GM18526 (cell line): ENCODE measurements around the gene RAB43.

Experiments
- POLR2A ChIP-seq: IDR thresholded peaks from 3 replicates; pipeline ENCODE4 v1.6.1; 2011; ENCODE audit not compliant: insufficient read length; ENCODE audit errors: extremely low read depth

The RAB43 gene

GRCh38 chr3:129121792-129122411 is at the start of gene RAB43:
Gene RAB43 (minus strand): TSS chr3:129121804. CDS start chr3:129121489, 315 bp downstream.
- no peak for TF ChIP-seq POLR2A

GRCh38 chr3:129166579-129167332 is 45.2 kb upstream of the RAB43 start:
- no peak for TF ChIP-seq POLR2A

DNA sequence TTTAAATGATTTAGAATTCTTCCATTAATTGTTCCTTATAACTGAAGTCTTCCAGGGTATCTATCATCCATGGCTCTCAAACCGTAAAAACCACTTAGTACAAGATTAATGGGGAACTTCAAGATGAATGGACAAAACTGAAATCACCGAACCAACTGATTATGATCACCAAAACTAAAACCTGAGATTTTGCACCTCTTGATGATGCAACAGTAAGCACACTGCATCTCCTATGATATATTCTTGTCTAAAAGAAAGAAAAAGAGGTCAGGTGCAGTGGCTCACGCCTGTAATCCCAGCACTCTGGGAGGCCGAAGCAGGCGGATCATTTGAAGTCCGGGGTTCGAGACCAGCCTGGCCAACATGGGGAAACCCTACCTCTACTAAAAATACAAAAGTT is 42.9 kb upstream of the RAB43 start:
- TF ChIP-seq POLR2A = no peak

GRCh38 chr3:129162729-129163579 is 41.4 kb upstream of the RAB43 start:
- no peak for TF ChIP-seq POLR2A

DNA sequence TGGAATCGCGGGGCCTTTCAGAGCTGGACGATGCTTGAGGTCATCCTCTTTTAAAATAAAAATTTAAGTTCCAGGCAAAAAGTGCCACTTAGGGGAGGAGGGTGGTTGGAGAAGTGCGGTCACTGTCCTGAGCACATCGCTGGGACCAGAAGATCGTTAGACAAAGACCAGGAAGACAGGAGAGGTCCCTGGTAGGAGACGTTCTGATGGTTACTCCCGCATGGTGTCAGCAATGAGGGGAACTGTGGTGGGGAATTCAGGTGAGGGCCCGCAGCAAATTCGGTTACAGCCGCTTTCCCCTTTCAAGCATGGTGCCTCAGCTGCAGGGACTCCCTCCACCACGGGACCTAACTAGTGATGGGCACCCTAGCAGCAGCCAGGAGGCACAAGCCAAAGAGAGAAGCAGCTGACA is 40.3 kb upstream of the RAB43 start:
- no peak for TF ChIP-seq POLR2A

DNA sequence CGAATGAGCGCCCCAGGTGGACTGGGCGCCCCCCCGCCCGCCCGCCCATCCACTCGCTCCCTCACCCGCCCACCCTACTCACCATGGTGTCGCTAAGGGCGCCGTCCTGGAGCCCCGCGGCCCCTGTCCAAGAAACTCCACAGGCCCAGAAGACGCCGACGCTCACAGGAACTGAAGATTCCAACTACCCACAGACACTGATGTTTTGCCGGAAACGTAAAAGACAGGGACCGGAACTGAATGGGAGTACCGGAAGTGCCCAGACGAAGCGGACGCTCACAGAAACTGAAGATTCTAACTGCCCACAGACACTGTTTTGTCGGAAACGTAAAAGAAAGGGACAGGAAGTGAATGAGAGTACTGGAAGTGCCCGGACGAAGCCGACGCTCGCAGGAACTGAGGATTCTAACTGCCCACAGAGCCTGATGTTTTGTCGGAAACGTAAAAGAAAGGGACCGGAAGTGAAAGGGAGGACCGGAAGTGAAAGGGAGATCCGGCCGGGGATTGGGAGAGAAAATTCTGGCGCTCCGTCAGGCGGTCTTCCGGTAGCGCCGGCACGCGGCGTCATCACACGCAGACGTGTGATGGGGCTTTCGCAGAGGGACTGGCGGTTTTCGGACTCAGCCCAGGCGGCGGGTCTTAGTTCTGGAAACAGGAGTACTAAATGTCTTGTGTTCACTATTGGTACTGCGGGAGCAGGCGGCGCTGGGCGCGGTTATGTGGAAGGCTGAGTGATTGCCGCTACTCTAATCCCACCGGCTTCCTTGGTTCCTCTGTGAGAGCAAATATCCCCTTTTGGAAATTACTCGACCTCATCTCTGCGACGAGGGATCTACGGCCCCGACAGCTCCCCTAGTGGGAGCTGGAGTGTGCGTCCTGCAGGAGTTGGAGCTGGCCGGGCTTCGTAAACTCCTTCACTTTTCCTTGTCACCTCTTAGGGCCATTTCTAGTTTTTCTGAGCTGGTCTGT is 39.6 kb upstream of the RAB43 start, which contains the start of gene ISY1:
Gene ISY1 (minus strand): TSS at position 173 of the 969 bp plus-strand sequence. CDS start 88 bp downstream, at position 85.
- TF ChIP-seq POLR2A = peak; percentile 95

DNA sequence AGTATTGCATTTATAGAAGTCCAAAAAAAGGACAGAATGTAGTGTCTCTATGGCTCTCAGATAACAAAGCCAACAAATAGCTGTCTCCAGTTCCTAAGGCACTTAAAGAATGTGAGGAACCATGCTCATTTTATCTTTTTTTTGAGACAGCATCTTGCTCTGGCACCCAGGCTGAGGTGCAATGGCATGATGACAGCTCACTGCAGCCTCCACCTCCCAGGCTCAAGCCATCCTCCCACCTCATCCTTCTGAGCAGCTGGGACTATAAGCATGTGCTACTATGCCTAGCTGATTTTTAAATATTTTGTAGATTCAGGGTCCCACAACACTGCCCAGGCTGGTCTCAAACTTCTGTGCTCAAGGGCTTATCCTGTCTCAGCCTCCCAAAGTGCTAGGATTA is 23.2 kb upstream of the RAB43 start:
- TF ChIP-seq POLR2A = no peak

DNA sequence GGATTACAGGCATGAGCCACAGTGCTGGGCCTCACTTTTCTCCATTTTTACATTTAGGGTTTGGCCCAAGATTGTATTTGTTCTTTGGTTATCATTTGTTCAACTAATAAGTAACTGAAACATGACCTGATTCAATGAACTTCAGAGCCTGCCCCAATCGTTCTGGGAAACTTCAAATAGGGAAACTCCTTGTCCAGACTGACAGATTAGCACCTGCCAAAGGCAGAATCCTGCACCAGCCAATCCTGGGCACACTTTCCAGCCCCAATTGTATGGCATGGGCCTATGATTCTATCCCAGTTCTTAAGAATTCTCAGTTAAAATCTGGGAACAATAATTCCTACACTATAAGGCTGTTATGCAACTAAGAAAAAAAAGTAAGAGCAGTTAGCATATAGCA is 18.3 kb upstream of the RAB43 start:
- no peak for TF ChIP-seq POLR2A

GRCh38 chr3:129132097-129132866 is 10.7 kb upstream of the RAB43 start:
- no peak for TF ChIP-seq POLR2A

DNA sequence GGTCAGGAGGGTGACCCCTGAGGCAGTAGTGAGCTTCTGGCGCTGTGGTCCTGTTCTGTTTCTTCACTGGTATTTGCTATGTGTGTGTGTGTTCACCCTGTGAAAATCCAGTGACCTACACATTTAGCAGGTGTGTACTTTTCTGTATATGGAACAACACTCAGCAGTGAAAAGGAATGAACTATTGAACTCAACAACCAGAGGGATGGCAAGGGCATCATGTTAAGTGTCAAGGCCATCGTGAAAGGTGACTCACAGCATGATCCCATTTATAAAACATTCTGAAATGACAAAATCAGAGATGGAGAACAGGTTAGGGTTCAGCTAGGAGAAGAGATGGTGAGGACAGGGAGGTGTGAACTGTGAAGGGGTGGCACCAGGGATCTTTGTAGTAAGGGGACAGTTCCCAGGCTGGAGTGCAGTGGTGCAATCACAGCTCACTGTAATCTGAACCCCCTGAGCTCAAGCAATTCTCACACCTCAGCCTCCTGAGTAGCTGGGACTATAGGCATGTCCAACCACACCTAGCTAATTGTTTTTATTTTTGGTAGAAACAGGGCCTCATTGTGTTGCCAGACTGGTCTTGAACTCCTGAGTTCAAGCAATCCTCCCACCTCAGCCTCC is 10.0 kb upstream of the RAB43 start:
- TF ChIP-seq POLR2A = no peak

- no peak for TF ChIP-seq POLR2A
Measured at GRCh38 chr3:129130291-129130813, 8.7 kb upstream of the RAB43 start.

- no peak for TF ChIP-seq POLR2A
Measured at GRCh38 chr3:129128357-129129155, 7.0 kb upstream of the RAB43 start.

GRCh38 chr3:129126726-129127280 is 5.2 kb upstream of the RAB43 start:
- no peak for TF ChIP-seq POLR2A
